AML-193 (cell line): Measurements from ENCODE around the gene SYDE1.

ENCODE experiments used
- DNase-seq, 2 experiments: peaks; one replicate each; lab custom pipeline; 2025; lab: John Stamatoyannopoulos, UW

SYDE1 gene

DNA sequence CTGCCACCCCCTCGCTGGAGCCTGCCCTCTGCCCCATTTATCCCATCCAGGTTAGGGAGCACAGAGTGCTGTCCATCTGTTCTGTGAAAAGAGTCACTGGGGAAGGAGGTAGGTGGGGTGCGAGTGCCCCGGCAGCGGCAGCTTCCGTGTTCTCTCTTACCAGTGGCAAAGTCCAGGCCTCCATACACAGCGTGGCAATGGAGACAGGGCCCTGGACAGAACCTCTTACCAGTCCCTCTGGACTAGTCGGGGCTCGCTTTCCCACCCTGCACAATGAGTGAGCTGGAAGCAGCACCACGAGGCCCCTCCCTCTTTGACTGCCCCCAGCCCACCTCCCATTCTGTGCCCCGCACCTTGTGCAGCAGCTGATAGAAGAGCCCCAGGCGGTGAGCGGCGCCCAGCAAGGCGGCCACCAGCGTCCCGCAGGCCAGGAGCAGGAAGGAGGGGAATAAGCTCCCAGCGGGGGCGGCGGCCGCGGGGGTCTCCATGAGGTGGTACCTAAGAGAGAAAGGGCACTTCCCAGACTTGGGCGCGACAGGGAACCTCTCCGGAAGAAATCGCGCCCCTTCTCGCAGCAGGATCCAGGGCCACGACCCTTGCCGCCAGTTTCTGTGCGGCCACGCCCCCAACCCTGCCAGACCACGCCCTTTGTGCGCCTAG, 17.5 kb downstream of the SYDE1 start:
- no peak for DNase-seq

- peak; percentile 94 to 95 for DNase-seq
Observed at GRCh38 chr19:15125232-15126067, 18.2 kb downstream of the SYDE1 start.

DNA sequence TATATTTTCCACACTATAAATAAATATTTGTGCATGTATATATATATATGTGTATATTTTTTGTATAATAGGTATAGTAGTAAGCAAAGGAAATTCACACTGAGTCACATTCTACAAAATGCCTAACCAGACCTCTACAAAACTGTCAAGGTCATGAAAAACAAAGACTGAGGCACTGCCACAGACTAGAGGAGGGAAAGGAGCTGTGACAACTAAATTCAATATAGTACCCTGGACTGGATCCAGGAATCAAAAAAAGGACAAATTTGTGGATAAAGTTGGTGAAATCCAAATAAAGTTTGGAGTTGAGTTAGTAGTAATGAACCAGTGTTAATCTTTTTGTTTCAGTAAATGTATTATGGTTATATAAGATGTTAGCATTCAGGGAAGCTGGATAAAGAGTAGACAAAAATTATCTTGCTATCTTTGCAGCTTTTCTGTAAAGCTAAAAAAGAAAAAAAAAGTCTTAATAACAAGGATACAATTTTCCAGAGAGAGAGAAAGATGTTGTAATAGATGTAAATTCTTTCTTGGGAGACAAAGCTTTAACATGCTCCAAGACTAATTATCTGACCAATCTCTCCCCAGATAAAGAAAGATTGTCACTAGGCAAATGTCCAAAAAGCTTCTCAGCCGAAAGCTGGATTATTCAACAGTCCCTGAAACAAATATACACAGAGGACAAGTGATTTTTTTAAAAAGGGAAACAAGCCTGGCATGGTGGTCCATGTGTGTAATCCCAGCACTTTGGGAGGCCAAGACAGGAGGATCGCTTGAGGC, 19.1 kb downstream of the SYDE1 start:
- no peak for DNase-seq

DNA sequence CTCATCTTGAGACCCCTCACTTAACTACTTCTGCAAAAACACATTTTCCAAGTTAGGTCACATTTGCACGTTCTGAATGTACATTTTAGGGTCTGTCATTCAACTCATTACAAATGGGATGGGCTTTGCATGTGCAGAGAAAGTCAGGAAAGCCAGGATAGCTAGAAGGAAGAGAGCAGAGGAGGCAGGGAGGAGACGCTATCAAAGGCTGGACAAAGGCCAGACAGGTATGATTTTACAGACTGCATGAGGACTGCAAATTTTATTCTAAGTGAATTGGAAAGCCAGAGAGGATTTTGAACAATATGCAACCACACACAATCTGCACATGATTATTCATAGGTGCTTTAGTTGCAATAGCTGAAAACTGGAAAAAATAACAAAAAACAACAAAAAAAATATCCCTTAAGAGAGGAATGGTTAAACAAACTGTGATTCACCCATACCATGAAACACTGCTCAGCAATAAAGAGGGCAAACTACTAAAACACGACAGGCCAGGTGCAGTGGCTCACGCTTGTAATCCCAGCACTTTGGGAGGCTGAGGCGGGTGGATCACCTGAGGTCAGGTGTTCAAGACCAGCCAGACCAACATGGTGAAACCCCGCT, 21.1 kb downstream of the SYDE1 start:
- DNase-seq: no peak

- no peak for DNase-seq
Observed at GRCh38 chr19:15129856-15130585, 22.8 kb downstream of the SYDE1 start.

- no peak for DNase-seq
Observed at GRCh38 chr19:15136234-15136954, 29.2 kb downstream of the SYDE1 start.

DNA sequence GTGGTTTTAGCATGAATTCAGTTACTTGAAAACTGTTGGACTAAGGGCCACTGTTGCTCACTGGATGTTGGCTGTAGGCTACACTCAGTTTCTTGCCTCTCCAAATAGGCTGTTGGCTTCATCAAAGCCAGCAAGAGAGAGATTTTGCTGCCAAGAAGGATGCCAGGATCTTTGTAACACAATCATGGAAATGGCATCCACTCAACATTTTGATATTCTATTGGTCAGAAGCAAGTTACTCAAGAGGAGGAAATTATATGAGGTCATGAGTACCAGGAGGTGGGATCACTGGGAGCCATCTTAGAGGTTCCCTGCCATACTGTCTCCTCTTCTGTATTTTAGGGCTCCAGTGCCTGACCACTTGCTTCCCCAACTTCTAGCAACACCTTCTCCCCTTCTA, 30.6 kb downstream of the SYDE1 start:
- no peak for DNase-seq

- DNase-seq: no peak
Observed at GRCh38 chr19:15138427-15138826, 31.2 kb downstream of the SYDE1 start.

DNA sequence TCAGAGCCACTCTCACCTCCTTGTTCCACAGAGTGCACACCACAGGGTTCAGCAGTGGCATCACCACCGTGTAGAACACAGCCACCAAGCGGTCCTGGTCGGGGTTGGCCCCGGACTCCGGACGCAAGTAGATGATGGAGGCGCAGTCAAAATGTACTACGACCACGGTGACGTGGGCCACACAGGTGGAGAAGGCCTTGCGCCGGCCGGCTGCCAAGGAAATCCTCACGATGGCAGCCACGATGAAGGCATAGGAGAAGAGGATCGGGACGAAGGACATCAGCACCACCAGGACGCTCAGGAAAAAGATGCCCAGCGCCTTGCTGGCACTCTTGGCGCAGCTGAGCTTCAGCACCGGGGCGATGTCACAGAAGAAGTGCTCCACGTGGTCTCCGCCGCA, 33.9 kb downstream of the SYDE1 start:
- DNase-seq: no peak

DNA sequence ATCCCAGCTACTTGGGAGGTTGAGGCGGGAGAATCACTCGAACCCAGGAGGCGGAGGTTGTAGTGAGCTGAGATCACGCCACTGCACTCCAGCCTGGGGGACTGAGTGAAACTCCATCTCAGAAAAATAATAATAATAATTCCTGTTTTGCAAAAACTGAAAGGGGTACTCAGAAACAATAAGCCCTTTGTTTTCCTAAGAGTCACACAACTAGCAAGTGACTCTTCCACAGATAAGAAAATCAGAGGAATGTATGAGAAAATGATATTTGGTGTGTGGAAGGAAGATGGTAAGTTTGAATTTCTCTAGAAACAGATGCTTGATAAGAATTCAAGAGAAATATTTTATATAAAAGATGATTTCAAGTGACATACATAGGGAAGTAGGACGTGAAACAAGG, 35.1 kb downstream of the SYDE1 start:
- no peak for DNase-seq

GRCh38 chr19:15144046-15144646, 36.9 kb downstream of the SYDE1 start:
- DNase-seq: no peak

GRCh38 chr19:15147090-15147489, 39.9 kb downstream of the SYDE1 start:
- no peak for DNase-seq

- peak; percentile 67 to 72 for DNase-seq
Observed at GRCh38 chr19:15149737-15150136, 42.5 kb downstream of the SYDE1 start.

DNA sequence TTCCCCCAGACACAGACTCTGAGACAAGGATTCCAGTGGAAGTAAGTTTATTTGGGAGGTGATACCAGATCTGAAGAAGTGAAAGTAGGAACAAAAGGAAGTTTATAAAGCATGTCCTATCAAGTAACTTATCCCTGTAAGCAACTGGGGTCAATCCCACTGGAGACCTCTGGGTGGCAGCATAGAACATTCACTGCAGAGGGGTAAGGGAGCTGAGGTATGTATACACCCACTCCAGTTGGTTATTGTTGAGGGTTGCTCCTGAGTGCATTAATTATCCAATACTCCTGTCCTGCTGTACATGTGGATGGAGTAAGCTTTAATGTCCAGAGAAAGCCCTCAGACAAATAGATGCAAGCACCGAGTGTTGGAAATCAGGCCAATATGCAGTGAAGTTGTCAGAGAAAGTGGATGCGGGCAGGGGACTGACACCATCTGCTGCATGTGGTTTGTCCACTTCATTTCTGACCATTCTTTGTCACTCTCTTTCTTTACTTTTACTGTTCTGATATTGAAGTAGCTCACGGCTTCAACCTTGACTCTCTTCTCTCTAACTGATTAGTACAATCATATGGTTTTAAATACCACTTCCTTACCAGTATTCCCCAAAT, 46.9 kb downstream of the SYDE1 start:
- DNase-seq: peak; percentile 51 to 61

DNA sequence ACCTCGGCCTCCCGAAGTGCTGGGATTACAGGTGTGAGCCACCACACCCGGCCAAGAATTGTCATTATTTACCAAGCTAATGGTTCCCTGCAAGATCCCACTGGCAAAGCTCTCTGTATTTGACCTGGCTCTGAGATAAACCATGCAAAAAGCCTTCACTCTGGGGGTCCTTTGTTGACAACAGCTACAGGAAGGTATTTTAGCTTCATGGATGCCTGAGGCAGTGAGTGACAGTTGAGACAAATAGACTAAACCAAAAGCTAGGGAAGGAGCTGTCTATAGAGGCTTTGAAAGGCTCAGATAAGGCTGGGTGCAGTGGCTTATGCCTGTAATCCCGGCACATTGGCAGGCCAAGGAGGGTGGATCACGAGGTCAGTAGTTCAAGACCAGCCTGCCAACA, 48.1 kb downstream of the SYDE1 start:
- no peak for DNase-seq

DNA sequence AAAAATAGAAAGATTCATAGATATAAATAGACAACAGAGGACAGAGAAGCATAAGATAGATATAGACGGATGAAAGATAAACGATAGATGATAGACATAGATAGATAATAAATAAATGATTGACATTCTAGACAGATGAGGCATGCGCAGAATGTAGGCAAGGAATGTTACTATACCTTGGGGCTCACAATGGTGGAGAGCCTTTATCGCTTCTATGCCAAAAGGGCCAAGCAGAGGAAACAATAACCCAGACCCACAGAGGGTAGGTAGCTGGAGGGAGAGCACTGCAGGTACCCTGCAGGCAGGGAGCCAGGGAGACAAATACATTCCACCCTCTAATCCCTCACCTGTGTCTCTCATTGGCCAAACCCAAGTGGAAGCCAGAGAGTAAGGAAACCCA, 49.2 kb downstream of the SYDE1 start:
- no peak for DNase-seq

GRCh38 chr19:15159251-15159650, 52.0 kb downstream of the SYDE1 start:
- DNase-seq: no peak

GRCh38 chr19:15161028-15161984, 54.1 kb downstream of the SYDE1 start:
- peak; percentile 28 to 29 for DNase-seq
